HL-60 (cell line): ENCODE results near the gene GBP7.

Source experiments
- DNase-seq, 2 experiments: peaks; one replicate each; pipeline ENCODE4 v3.0.0-alpha.2; 2010 to 2020; ENCODE audit warnings: low read depth in 1 of 2, low spot score in 1 of 2
- H3K27ac ChIP-seq: fragments of 250-450 bp; sonication (Bioruptor Pico); replicated peaks from 2 replicates; pipeline ENCODE4 v1.5.1; 2020; ENCODE audit warnings: mild to moderate bottlenecking, moderate library complexity
- H3K27me3 ChIP-seq: fragments of 250-450 bp; sonication (Bioruptor Pico); 2 replicates; pipeline ENCODE4 v1.5.1; 2021; ENCODE audit warnings: mild to moderate bottlenecking, moderate library complexity; ENCODE audit not compliant: insufficient read depth, poor library complexity, severe bottlenecking
- H3K4me3 ChIP-seq: replicated peaks from 2 replicates; pipeline ENCODE4 v1.5.1; 2011; ENCODE audit warnings: mild to moderate bottlenecking, control low read depth, low read length; ENCODE audit not compliant: insufficient read depth
- CTCF ChIP-seq: IDR thresholded peaks from one replicate; pipeline ENCODE4 v1.5.1; 2011; ENCODE audit warnings: low read length, control low read depth, inconsistent platforms; ENCODE audit not compliant: insufficient read depth
- GABPA ChIP-seq: IDR thresholded peaks from 2 replicates; pipeline ENCODE4 v1.6.1; 2012; ENCODE audit warnings: low read depth
- POLR2AphosphoS5 ChIP-seq: IDR thresholded peaks from 2 replicates; pipeline ENCODE4 v1.6.1; 2012; ENCODE audit warnings: low read depth
- REST ChIP-seq: IDR thresholded peaks from 2 replicates; pipeline ENCODE4 v1.6.1; 2012; ENCODE audit warnings: low read depth; ENCODE audit not compliant: insufficient replicate concordance
- SPI1 ChIP-seq: IDR thresholded peaks from 2 replicates; pipeline ENCODE4 v1.6.1; 2012; ENCODE audit warnings: low read depth, mild to moderate bottlenecking, borderline replicate concordance

GBP7 gene

GRCh38 chr1:89166705-89167104 lies 9.1 kb downstream of the GBP7 start:
- Histone ChIP-seq H3K27ac (no peak overlapping the region), H3K27me3 (peaks cover 3% of the 10 kb centered on the region), H3K4me3 (no peak overlapping the region)
- DNase-seq = no peak
- TF ChIP-seq GABPA (no peak), POLR2AphosphoS5 (no peak), SPI1 (no peak), REST (no peak), CTCF (no peak)

GRCh38 chr1:89165811-89166210 lies 10.0 kb downstream of the GBP7 start:
- Histone ChIP-seq H3K27me3 (peaks cover 3% of the 10 kb centered on the region), H3K4me3 (no peak overlapping the region), H3K27ac (no peak overlapping the region)
- TF ChIP-seq POLR2AphosphoS5 (no peak), SPI1 (no peak), REST (no peak)
- DNase-seq = no peak

GRCh38 chr1:89151047-89151446 lies 24.8 kb downstream of the GBP7 start:
- no peaks in the 10 kb centered on the region for H3K27me3 ChIP-seq
- H3K4me3 ChIP-seq = no peak overlapping the region
- no peak for TF ChIP-seq CTCF
- no peak for TF ChIP-seq REST
- TF ChIP-seq SPI1 = no peak
- TF ChIP-seq GABPA = no peak
- no peak for TF ChIP-seq POLR2AphosphoS5
- no peak for DNase-seq
- no peak overlapping the region for H3K27ac ChIP-seq

- no peak overlapping the region for H3K4me3 ChIP-seq
- no peaks in the 10 kb centered on the region for H3K27me3 ChIP-seq
- no peak for TF ChIP-seq SPI1
- TF ChIP-seq POLR2AphosphoS5 = no peak
- TF ChIP-seq REST = no peak
- no peak for TF ChIP-seq CTCF
- TF ChIP-seq GABPA = no peak
- DNase-seq = no peak
- no peak overlapping the region for H3K27ac ChIP-seq
Observed at GRCh38 chr1:89149976-89150375, 25.8 kb downstream of the GBP7 start.
